H9 (cell line): Measurements from ENCODE around the gene BZW1. TPM values are rescaled to one million over a fixed set of nuclear protein-coding genes. Genes with fewer than 3 reads are reported as not detected.

ENCODE experiments used
- DNase-seq: peaks from one replicate; pipeline ENCODE4 v3.0.0-alpha.2; 2017
- H2AFZ ChIP-seq: one replicate; pipeline ENCODE4 v1.6.1; 2013; ENCODE audit warnings: mild to moderate bottlenecking, low read length, control low read depth, moderate library complexity
- H2AK5ac ChIP-seq: 2 replicates; pipeline ENCODE4 v1.6.1; 2013; ENCODE audit warnings: low read length, control low read depth, mixed read lengths; ENCODE audit not compliant: insufficient read length
- H2BK120ac ChIP-seq: one replicate; pipeline ENCODE4 v1.6.1; 2013; ENCODE audit warnings: low read depth, mild to moderate bottlenecking, low read length, control low read depth, inconsistent platforms; ENCODE audit not compliant: poor library complexity, severe bottlenecking
- H2BK12ac ChIP-seq: 2 replicates; pipeline ENCODE4 v1.6.1; 2013; ENCODE audit warnings: low read length, control low read depth, mixed read lengths, low read depth; ENCODE audit not compliant: insufficient read length
- H2BK15ac ChIP-seq: 2 replicates; pipeline ENCODE4 v1.6.1; 2013; ENCODE audit warnings: low read depth, low read length, control low read depth
- H2BK20ac ChIP-seq: one replicate; pipeline ENCODE4 v1.6.1; 2013; ENCODE audit warnings: low read depth, mild to moderate bottlenecking, low read length, control low read depth, inconsistent platforms; ENCODE audit not compliant: poor library complexity, severe bottlenecking
- H2BK5ac ChIP-seq: 2 replicates; pipeline ENCODE4 v1.6.1; 2013; ENCODE audit warnings: low read length, control low read depth, mixed read lengths; ENCODE audit not compliant: insufficient read length
- H3K14ac ChIP-seq: 2 replicates; pipeline ENCODE4 v1.6.1; 2013; ENCODE audit warnings: low read length, control low read depth; ENCODE audit not compliant: insufficient read depth
- H3K18ac ChIP-seq: 2 replicates; pipeline ENCODE4 v1.6.1; 2013; ENCODE audit warnings: low read depth, mild to moderate bottlenecking, mixed read lengths, low read length, control low read depth; ENCODE audit not compliant: insufficient read length
- H3K23ac ChIP-seq: 2 replicates; pipeline ENCODE4 v1.6.1; 2013; ENCODE audit warnings: low read length, control low read depth, mixed read lengths, low read depth; ENCODE audit not compliant: insufficient read length
- H3K23me2 ChIP-seq: 2 replicates; pipeline ENCODE4 v1.6.1; 2013; ENCODE audit warnings: low read depth, mild to moderate bottlenecking, mixed read lengths, low read length, control low read depth; ENCODE audit not compliant: insufficient read length, poor library complexity, severe bottlenecking
- H3K27ac ChIP-seq: 2 replicates; pipeline ENCODE4 v1.5.1; 2013; ENCODE audit warnings: low read length, control low read depth, mixed read lengths, low read depth; ENCODE audit not compliant: insufficient read length
- H3K27me3 ChIP-seq: 2 replicates; pipeline ENCODE4 v1.6.1; 2013; ENCODE audit warnings: low read length, control low read depth, inconsistent platforms; ENCODE audit not compliant: insufficient read depth
- H3K4ac ChIP-seq: 2 replicates; pipeline ENCODE4 v1.6.1; 2013; ENCODE audit warnings: low read depth, mild to moderate bottlenecking, control low read depth, inconsistent platforms, low read length, moderate library complexity
- H3K4me1 ChIP-seq: 2 replicates; pipeline ENCODE4 v1.6.1; 2013; ENCODE audit warnings: low read length, control low read depth, inconsistent platforms; ENCODE audit not compliant: insufficient read depth
- H3K4me2 ChIP-seq: 2 replicates; pipeline ENCODE4 v1.6.1; 2013; ENCODE audit warnings: low read length, control low read depth, mixed read lengths; ENCODE audit not compliant: insufficient read length, insufficient read depth
- H3K56ac ChIP-seq: 2 replicates; pipeline ENCODE4 v1.6.1; 2013; ENCODE audit warnings: low read depth, mild to moderate bottlenecking, mixed read lengths, low read length, control low read depth; ENCODE audit not compliant: insufficient read length
- H3K79me1 ChIP-seq: 2 replicates; pipeline ENCODE4 v1.6.1; 2013; ENCODE audit warnings: low read depth, mild to moderate bottlenecking, moderate library complexity, low read length, control low read depth, inconsistent platforms; ENCODE audit not compliant: insufficient read depth, poor library complexity, severe bottlenecking
- H3K79me2 ChIP-seq: 2 replicates; pipeline ENCODE4 v1.6.1; 2013; ENCODE audit warnings: low read length, control low read depth, inconsistent platforms; ENCODE audit not compliant: insufficient read depth
- H3K9ac ChIP-seq: 2 replicates; pipeline ENCODE4 v1.6.1; 2013; ENCODE audit warnings: low read length, control low read depth, mixed read lengths; ENCODE audit not compliant: insufficient read length; ENCODE audit errors: extremely low read depth
- H3K9me3 ChIP-seq: one replicate; pipeline ENCODE4 v1.6.1; 2013; ENCODE audit warnings: low read depth, low read length, inconsistent platforms; ENCODE audit not compliant: control insufficient read depth
- H3T11ph ChIP-seq: one replicate; pipeline ENCODE4 v1.6.1; 2013; ENCODE audit warnings: mild to moderate bottlenecking, low read length, control low read depth, inconsistent platforms
- H4K20me1 ChIP-seq: one replicate; pipeline ENCODE4 v1.6.1; 2013; ENCODE audit not compliant: control insufficient read depth, insufficient read length, insufficient read depth
- H4K5ac ChIP-seq: 2 replicates; pipeline ENCODE4 v1.6.1; 2013; ENCODE audit warnings: low read depth, mild to moderate bottlenecking, mixed read lengths, low read length, control low read depth; ENCODE audit not compliant: insufficient read length
- H4K8ac ChIP-seq: replicated peaks from 2 replicates; pipeline ENCODE4 v1.6.1; 2013; ENCODE audit warnings: low read length, control low read depth, mixed read lengths, low read depth; ENCODE audit not compliant: insufficient read length
- H4K91ac ChIP-seq: 2 replicates; pipeline ENCODE4 v1.6.1; 2013; ENCODE audit warnings: low read depth, mild to moderate bottlenecking, moderate library complexity, mixed read lengths, low read length, control low read depth; ENCODE audit not compliant: insufficient read length
- H3K27ac Mint-ChIP-seq, 3 experiments: 2 replicates in 2 of 3; 3 replicates in 1 of 3; pipeline ENCODE4 v1.8.0; 2020 to 2021; ENCODE audit warnings: mixed read lengths in 3 of 3, mild to moderate bottlenecking in 1 of 3, moderate library complexity in 1 of 3
- H3K27me3 Mint-ChIP-seq: 2 replicates; pipeline ENCODE4 v1.8.0; 2021; ENCODE audit warnings: low read depth, mild to moderate bottlenecking, moderate library complexity, mixed read lengths
- H3K36me3 Mint-ChIP-seq, 3 experiments: 2 replicates in 2 of 3; 3 replicates in 1 of 3; pipeline ENCODE4 v1.8.0; 2020 to 2021; ENCODE audit warnings: low read depth in 3 of 3, mixed read lengths in 3 of 3; ENCODE audit not compliant: insufficient read depth in 1 of 3
- H3K4me1 Mint-ChIP-seq, 2 experiments: 2 replicates each; pipeline ENCODE4 v1.8.0; 2020; ENCODE audit warnings: mixed read lengths in 2 of 2
- H3K4me3 Mint-ChIP-seq, 2 experiments: 2 replicates in 1 of 2; 3 replicates in 1 of 2; pipeline ENCODE4 v1.8.0; 2020 to 2021; ENCODE audit warnings: mild to moderate bottlenecking in 2 of 2, mixed read lengths in 2 of 2, moderate library complexity in 1 of 2
- H3K9me3 Mint-ChIP-seq, 2 experiments: 2 replicates in 1 of 2; 3 replicates in 1 of 2; pipeline ENCODE4 v1.8.0; 2020; ENCODE audit warnings: mild to moderate bottlenecking in 2 of 2, mixed read lengths in 2 of 2, moderate library complexity in 1 of 2
- WGBS: extraction: QIAGEN DNeasy Blood & Tissue Kit; methylation state at CpG from one replicate; pipeline ENCODE4 v1.1.7; 2013; ENCODE audit warnings: missing lambda C conversion rate, low lambda C conversion rate, mixed read lengths; ENCODE audit not compliant: insufficient read length; ENCODE audit errors: extremely low coverage; 5-methylcytosine and 5-hydroxymethylcytosine counted together
- total RNA-seq: library from RNA; stranded (reverse); gene quantifications from 2 replicates; pipeline ENCODE4 v1.2.1, GENCODE V29; 2021
- TF ChIP-seq, protein P1 (sequence below): fragments of 200-600 bp; sonication (generic); conservative IDR thresholded peaks from 3 replicates; pipeline ENCODE4 v1.8.0; 2021; ENCODE audit warnings: antibody characterized with exemption, mild to moderate bottlenecking

Gene BZW1
- total RNA-seq, 1 experiment from 2014 or later, result 370 TPM

DNA sequence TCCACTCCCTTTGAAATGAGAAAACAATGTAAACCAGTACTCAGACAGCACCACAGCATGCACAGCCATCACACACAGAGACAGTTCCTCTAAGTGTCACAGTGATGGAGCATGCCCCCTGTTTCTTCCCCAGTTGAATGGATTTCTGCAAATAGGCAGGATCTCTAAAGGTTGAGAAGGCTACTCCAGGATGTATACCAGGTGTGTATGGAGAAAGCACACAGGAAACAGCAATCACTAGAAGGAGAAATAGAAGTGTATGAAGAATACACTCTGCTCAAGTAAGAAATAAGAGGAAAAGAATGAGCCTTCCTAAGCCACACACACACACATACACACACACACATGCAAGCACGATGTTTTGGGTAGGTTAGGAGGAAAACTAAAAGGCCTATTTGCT lies 38.6 kb upstream of the BZW1 start:
- Histone ChIP-seq H3K4me2 (no peak overlapping the region), H3K79me2 (no peaks in the 10 kb centered on the region), H4K91ac (no peak overlapping the region), H3K23me2 (no peaks in the 10 kb centered on the region), H2AK5ac (no peak overlapping the region), H4K5ac (no peak overlapping the region), H3K18ac (no peak overlapping the region), H4K8ac (no peak overlapping the region), H2BK120ac (no peak overlapping the region), H3K9ac (no peak overlapping the region), H3K27me3 (no peaks in the 10 kb centered on the region), H2AFZ (no peak overlapping the region), H4K20me1 (no peaks in the 10 kb centered on the region), H2BK12ac (no peak overlapping the region), H3K14ac (no peak overlapping the region), H3K23ac (no peak overlapping the region), H2BK5ac (no peak overlapping the region), H3K79me1 (no peaks in the 10 kb centered on the region), H3K27ac (no peak overlapping the region), H3T11ph (no peak overlapping the region), H2BK20ac (no peak overlapping the region), H3K56ac (no peak overlapping the region), H3K9me3 (no peaks in the 10 kb centered on the region), H3K4me1 (no peaks in the 10 kb centered on the region), H2BK15ac (no peak overlapping the region), H3K4ac (no peak overlapping the region)
- DNase-seq, result no peak
- Mint-ChIP-seq H3K27ac (no peak overlapping the region), H3K27me3 (peaks cover 2% of the 10 kb centered on the region; the same call in 1 of the 2 replicates), H3K36me3 (peaks cover 0 to 9% (median 0%) of the 10 kb centered on the region in 3 experiments; a peak in 2 of 7 replicates), H3K4me1 (peaks cover 5 to 12% of the 10 kb centered on the region in 2 experiments), H3K4me3 (no peak overlapping the region), H3K9me3 (peaks cover 9 to 10% of the 10 kb centered on the region in 2 experiments)
- TF ChIP-seq, protein P1, sequence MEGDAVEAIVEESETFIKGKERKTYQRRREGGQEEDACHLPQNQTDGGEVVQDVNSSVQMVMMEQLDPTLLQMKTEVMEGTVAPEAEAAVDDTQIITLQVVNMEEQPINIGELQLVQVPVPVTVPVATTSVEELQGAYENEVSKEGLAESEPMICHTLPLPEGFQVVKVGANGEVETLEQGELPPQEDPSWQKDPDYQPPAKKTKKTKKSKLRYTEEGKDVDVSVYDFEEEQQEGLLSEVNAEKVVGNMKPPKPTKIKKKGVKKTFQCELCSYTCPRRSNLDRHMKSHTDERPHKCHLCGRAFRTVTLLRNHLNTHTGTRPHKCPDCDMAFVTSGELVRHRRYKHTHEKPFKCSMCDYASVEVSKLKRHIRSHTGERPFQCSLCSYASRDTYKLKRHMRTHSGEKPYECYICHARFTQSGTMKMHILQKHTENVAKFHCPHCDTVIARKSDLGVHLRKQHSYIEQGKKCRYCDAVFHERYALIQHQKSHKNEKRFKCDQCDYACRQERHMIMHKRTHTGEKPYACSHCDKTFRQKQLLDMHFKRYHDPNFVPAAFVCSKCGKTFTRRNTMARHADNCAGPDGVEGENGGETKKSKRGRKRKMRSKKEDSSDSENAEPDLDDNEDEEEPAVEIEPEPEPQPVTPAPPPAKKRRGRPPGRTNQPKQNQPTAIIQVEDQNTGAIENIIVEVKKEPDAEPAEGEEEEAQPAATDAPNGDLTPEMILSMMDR, result no peak
- no CpG with 5 or more reads among the region's 1 CpG for WGBS
